GF-D8 (cell line): ENCODE results near the gene HDAC4.

Source experiments
- DNase-seq: peaks from one replicate; lab custom pipeline; 2025; lab: John Stamatoyannopoulos, UW

Gene HDAC4

DNA sequence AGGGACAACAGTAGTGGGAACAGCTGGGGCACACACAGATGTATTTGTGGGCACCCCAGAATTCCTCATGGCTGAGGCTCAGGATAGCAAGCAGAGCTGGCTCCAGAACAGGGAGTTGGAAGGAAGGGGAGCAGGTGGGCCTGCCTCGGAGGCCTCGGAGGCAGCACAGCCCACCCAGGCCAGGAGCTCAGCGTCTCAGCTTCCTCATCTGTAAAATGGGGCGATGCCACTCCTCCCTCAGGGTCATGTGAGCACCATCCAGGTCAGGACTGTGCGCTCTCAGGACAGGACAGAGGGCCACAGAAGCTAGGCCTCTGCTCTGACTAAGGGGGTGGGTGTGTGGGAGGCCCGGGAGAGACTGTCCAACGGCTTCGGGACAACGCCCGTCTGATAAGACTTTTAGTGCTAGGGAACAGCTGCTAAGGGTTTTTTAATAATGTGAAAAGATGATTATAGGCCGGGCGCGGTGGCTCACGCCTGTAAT lies 106.2 kb downstream of the HDAC4 start:
- no peak for DNase-seq

DNA sequence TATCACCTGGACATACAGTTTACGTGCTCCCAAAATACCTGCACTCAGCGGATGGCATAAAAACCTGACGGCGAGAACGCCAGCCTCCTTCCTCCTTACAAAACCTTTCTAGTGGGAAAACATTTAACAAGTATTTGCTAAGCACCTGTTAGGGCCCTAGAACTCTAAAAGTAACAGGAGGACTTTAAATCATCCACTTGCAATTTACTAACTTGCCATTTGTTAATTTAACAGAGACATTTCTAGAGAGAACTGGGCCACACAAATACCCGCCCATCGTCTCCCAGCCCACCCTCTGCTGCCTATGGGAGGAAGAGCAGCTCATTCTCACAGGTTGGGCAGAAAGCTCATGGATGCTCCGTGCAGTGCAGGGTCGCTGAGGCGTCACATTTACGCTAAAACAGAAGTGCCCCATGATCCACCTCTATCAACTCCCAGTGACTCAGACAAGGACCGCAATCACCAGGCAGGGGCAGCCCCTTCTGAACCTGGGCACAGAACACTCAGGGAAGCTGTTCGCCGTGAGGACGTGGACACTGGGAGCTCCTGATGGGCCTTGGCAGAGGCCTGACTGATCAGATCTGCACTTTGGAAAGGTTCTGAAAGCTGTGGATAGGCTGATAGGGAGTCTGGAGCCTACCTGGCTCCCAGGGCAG lies 106.9 kb downstream of the HDAC4 start:
- DNase-seq, result no peak

DNA sequence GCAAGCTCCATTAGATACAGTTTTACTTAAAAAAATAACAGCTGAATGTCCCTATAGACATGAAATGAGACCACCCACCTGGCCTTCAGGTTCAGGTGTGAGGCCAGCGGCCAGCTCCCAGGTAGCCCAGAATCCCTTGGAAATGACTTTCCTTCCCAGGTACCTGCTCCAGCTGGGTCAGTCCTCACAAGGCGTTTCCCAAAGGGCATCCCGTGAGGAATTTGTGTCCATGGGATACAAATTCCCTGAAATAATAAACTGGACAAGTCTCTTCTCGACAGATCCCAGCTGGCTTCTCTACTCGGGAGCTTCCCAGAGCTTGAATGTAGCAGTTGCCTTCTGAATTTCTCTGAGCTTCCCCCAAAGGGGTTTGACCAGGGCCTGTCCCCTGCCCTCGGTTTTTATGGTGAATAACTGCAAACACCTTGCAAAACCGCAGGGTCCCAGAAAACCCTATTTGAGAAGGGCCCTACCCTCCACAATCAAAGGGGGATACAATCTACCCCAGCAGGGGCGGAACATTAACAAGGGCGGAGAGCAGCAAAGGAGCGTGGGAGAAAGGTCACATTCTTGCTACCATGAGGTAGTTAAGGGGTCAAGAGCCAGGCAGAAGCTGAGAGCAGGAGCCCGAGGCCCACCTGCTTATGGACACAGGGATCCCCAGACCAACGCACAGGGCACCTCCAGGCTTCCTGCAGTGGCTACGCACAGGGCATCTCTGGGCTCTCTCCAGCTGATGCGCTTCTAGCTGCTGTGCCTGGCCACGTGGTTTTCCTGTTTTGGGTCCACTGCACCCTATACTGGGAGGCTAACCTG lies 107.7 kb downstream of the HDAC4 start:
- no peak for DNase-seq

DNA sequence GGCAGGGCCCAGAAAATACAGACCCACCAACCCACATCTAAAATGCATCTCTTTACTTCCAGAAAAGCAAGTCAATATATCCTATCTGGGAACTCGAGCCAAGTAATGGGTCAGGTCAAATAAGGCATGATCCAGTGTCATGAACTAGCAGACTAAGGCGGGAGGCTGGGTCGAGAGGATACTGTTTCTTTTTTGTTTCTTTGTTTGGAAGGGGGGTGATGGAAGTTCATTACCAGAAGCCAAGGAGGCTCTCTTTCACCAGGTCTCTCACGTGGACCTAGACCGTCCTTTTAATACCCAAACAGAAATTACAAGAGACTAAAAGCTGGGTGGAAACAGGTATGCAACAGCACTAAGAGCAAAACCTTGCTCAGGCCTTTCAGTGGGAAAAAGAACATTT lies 108.3 kb downstream of the HDAC4 start:
- no peak for DNase-seq

DNA sequence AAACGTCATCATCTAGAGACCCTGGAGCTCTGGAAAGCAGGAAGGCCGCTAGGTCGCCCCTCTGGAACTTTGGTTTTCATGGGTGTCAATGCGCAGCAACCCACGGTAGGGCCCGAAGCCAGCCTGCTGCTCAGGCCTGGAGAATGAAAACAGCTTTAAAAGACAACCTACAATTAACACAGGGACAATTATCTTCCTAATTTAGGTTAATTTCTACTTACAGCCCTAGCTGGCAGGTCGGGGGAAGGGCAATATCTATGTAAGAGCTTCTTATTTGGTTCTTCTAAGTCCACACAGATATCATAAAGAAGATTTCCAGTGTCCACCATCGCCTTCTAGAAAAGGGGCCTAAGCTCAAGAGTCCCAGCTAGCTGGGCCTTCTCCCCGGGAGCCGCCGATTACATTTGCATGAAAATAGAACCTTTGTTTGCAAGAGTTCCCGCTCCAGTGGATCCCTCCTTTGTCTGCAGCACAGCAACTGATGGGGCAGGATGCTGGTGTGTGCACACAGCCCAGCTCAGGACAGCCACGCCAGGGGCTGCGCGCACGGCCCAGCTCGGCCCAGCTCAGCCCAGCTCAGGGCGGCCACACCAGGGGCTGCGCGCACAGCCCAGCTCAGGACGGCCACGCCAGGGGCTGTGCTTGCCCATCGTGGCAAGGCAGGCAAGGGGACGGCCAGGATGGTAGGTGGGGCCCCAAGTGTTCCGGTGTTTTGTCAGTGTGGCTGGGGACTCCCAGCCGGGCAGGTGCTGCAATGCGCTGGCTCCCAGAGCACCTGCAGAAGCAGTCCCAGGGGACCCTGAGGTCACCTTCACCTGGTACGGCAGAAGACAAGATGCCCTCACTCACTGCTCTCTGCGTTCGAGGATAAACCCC lies 109.1 kb downstream of the HDAC4 start:
- no peak for DNase-seq

DNA sequence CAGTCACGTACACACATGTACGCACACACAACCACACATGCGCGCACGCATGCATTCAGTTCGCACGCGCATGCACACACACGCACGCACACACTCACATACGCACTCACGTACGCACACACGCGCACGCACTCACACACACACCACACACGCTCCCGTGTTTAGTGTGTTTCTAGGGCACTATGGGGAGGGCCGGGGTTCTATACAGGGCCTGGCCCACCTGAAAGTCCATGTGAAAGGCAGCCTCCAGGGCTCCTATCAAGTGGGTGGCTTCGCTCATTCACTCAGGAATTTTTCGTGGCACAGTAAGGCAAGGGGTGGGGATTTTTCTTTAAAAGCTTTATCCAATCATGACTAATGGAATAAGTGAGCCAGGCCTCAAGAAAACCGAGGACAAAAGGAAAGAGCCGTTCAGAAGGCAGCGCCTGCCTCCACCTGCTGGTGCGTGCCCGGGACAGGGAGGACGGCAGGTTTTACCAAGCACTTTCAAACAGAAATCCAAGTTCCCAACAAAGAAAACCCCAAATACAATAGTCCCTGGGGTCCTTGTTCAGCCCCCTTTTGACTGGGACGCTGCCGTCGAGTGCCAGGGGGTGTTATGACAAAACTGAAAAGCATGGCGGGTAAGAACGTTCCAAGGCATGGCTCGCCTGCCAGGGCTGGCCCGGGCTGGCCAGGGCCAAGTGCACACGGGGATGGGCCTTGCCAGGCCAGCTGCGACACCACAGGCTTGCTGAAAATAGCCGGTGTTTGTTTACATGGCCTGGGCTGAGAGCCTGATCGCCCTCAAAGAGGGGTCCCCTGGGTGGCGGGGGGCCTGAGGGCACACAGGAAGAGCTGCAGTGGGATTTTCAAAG lies 110.0 kb downstream of the HDAC4 start:
- no peak for DNase-seq

DNA sequence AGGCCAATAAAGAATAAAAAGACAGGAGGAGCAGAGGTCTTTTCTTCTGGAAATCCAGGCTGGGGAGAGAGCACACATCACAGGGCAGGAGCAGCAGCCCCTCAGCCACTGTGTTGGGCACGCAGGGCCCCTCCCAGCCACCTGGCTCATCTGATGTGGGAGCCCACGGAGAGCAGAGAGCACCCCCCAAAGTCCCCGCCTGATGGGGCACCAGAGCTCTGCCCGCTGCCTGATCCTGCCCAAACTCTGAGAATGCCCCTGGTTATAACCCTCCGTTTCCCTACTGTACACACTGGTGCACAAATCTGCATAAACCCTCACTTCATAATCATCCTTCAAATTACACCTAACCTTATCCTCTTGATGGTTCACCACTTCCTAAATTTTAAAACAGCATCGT lies 111.3 kb downstream of the HDAC4 start:
- no peak for DNase-seq

DNA sequence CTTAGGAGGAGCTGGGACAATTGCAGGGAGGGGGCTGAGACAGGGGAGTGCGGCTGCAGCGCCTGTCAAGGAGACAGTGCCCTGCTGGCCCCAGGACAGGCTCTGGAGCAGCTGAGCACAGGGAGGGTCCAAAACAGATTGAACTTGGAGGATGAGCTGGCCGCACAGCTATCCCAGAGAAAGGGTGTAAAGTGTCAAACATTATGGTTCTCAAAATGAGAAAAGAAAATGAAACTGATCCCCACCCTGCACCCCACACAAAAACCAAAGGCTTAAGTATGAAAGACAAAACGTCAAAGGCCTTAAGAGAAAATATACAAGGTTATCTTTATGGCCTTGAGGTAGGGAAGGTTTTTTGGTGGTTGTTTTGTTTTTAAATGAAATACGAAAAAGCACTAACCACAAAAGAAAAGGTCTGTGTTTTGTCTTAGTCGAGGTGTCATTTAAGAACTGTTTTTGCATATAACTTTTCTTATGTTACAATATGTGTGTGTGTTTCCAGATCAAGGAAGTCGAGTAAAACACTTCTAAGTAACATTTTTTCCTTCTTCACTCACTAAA lies 111.8 kb downstream of the HDAC4 start:
- DNase-seq, result no peak

DNA sequence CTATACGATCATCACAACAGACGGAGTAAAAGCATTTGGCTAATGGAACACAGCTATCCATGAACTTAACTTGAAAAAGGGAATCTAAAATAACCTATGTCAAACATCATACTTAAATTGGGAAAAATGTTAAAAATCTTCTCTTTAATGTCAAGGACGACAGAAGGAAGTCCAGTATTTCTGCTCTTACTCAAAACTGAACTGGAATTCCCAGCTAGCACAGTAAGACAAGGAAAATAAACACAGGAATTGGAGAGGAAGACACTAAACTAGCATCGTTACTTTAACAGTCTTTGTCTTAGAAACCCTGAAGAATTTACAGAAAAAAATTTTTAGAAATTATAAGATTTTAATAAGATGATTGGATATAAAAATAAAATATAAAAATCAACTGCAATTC lies 112.6 kb downstream of the HDAC4 start:
- DNase-seq, result no peak

DNA sequence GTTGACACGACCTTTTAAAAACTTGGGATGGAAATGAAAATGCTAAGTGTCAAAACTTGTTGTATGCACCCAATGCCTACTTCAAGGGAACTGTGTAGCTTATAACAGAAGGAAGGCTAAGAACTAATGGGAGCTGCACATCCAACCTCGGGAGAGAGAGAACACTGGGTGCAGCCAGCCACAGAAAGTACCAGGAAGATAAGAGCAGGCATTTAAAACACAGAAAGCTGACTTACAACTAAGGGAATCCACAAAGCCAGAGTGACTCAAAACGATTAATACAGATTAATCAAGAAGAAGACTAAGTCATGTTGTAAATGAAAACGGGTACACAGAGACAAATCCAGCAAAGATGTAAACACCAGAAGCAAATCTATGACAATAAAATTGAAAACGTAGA lies 113.4 kb downstream of the HDAC4 start:
- no peak for DNase-seq

DNA sequence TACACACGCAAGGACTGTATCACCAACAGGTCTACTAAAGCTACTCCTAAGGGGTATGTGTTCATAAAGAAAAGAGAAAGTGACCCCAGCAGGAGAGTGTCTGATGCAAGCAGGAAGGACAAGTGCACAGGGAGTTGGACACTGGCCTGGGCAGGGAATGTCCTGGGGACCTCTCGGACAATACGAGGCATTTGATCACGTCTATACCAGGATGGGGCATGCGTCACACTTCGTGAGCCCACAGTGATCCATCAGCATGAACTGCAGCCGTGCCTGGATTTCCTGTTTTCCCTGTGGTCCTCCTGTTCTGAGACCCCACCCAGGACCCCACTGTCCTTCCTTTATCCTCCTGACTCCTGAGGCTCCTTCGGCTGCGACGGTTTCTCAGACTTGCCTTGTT lies 113.9 kb downstream of the HDAC4 start:
- no peak for DNase-seq

DNA sequence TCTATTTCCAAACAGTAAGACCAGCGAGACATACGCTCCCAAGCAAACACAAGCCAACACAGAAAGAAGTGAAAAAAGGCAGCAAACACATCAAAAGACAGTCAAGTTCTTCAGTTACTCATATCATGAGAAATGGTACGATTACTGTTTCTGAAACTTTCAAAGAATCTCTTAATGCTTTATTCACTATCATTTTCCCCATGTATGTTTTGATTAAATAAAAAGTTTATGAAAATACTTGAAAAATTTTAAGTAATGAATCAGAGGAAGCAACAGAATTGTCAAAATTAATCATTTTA lies 114.9 kb downstream of the HDAC4 start:
- DNase-seq, result no peak

DNA sequence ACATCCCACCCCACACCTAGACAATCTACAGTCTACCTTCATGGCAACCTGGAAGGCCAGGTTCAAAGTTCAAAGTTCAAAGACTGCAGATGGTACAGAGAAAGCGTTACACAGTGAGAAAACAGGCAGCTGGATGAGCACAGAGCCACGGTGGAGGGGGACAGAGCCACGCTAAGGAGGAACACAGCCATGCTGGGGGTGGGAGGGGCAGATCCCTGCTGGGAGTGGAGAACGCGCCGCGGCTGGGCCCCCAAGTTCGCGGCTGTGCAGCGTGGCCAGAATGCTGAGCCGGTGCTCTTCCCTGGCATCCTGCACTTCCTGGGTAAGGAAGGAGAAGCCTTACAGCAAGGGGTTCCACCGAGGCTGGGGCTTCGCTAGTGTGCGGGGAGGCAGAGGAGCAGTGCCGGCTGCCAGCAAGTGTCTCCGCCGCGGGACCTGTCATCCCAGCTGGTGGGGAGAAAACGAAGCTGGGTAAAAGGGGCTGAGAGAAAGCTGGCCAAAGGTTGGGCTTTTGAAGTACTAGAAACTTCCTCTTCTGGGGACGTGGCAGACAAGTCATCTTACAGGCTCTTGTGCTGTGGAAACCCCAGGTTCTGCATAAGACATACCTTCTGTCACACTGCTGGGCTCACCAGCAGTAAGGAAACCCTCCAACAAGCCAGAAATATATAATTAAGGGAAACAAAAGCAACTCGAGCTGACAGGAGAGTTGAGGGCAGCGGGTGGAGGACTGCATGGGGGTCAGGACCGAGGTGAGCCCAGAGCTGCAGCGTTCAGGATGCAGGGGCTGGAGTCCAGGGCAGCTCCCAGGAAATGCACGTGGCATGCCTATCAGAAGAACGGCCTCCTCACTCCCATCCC lies 115.5 kb downstream of the HDAC4 start:
- DNase-seq, result peak; percentile 64

DNA sequence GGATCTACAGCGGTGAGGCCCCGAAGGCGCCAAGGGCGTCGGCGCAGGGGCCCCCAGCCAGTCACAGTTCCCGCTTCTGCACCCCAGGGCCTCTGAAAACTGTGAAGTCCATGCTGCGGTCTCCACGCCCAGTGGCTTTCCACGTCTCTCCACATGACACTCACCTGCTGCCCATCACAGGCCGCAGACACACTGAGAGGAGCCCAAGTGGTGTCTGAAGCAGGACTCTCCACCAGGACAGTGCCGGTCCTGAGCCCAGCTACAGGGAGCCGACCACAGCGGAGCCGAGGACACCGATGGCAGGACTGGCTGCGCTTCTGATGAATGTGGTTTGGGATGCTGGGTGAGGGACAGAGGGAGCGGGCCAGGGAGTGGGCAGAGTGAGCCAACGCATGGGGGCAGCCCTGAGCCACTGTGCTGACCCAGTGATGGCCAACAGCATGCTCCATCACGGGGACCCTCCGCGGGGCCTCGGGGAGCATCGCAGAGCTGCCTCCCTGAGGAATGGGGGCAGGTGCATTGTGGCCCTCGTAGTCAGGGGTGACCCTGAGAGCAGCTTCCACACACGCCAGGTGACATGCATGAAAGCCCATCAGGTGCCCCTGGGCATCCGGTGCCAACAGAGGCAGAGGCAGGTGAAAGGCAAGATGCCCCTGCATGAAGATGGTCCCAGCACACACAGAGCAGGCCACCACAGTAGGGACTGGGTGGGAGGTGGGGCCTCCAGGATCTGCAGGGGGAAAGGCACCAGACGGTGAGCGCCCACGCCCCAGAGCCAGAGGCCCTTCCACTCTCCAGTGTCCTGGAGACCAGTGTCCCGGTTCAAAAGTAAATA lies 116.6 kb downstream of the HDAC4 start:
- no peak for DNase-seq

DNA sequence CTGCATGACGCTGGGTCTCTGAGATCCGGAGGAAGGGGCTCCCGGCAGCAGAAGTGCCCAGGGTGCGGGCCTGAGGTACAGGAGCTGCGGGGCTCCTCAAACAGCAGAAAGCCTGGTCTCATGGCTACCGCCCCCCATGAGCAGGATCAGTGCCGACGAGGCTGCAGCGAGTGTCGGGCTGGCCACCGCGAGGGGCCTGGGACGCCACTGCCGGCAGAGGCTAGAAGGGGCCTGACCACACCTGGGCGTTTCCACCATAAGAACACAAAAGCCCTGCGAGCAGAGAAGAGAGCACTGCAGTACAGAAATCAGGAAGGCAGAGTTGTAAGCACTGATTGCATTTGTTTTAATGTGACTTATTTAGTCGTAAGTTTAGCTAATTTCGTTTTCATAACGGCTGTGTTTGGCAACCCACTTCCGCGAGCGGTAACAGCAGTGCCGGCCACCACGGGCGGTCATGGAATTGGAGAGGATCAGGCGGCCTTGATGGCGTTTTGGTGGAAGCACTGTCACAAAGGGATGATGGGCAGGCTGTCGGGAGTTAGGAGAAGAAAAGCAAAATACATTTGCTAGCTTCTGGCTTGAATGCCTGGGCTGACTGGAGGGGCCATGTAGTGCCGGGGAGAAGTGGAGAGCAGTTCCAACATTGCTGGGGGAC lies 117.4 kb downstream of the HDAC4 start:
- DNase-seq, result no peak

DNA sequence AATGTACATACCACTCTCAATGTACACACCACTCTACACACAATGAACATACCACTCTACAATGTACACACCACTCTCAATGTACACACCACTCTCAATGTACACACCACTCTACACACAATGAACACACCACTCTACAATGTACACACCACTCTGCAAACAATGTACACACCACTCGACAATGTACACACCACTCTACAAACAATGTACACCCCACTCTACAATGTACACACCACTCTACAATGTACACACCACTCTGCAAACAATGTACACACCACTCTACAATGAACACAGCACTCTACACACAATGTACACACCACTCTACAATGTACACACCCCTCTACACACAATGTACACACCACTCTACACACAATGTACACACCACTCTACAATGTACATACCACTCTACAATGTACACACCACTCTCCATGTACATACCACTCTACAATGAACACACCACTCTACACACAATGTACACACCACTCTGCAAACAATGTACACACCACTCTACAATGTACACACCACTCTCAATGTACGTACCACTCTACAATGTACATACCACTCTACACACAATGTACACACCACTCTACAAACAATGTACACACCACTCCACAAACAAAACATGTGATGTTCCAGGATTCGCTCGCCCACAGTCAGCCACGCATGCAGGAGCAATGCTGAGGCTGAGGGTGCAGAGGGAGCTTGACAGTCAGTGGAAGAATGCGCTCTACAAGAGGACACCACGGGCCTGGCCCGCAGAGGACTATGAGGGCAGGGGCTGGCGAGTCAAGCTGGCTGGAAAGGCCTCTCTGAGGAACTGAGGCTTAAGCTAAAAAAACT lies 118.2 kb downstream of the HDAC4 start:
- DNase-seq, result no peak

DNA sequence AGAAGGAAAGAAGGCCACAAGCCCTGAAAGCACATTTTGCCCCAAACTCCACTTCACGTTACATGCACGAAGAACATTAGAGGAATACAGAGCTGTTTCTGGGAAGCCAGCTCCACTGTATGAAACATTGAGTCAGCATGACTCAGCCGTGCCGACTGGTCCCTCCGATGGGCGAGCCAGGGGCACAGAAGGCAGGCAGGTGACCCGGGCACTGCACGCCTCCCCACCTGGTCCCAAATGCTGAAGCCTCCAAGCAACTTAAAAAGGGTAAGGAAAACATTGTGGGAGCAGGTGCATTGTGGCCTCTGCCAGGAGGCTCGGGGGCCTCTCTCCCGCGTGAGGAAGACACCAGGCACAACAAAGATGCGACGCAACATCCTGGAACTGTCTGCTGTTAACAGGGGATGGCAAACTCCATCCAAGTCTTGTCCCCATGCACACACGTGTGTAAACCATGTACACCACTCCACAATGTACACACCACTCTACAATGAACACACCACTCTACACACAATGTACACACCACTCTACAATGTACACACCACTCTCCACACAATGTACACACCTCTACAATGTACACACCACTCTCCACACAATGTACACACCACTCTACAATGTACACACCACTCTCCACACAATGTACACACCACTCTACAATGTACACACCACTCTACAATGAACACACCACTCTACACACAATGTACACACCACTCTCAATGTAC lies 120.4 kb downstream of the HDAC4 start:
- peak; percentile 10 for DNase-seq
